Activated T-cell treated with anti-CD3 and anti-CD28 coated beads, Interleukin-2, amount 50 U/mL, for 24 hours (primary cell): ENCODE measurements around the gene TXNDC2.

Experiments used
- DNase-seq: peaks from one replicate; pipeline ENCODE4 v3.0.0-alpha.2; 2020
- H3K27ac Mint-ChIP-seq: 2 replicates; pipeline ENCODE4 v1.8.0; 2020; ENCODE audit warnings: mild to moderate bottlenecking, mixed read lengths
- H3K27me3 Mint-ChIP-seq: 2 replicates; pipeline ENCODE4 v1.8.0; 2020; ENCODE audit warnings: mixed read lengths
- H3K36me3 Mint-ChIP-seq: 2 replicates; pipeline ENCODE4 v1.8.0; 2020; ENCODE audit warnings: low read depth, mixed read lengths
- H3K4me1 Mint-ChIP-seq: 2 replicates; pipeline ENCODE4 v1.8.0; 2020; ENCODE audit warnings: low read depth, mixed read lengths
- H3K4me3 Mint-ChIP-seq: 2 replicates; pipeline ENCODE4 v1.8.0; 2020; ENCODE audit warnings: mild to moderate bottlenecking, moderate library complexity, mixed read lengths
- H3K9me3 Mint-ChIP-seq: 2 replicates; pipeline ENCODE4 v1.8.0; 2020; ENCODE audit warnings: mixed read lengths

TXNDC2 gene

GRCh38 chr18:9919564-9920232 lies 33.9 kb downstream of the TXNDC2 start:
- no peak overlapping the region for H3K27ac Mint-ChIP-seq

GRCh38 chr18:9922592-9923311 lies 37.0 kb downstream of the TXNDC2 start:
- Mint-ChIP-seq H3K9me3 (no peaks in the 10 kb centered on the region), H3K27me3 (no peaks in the 10 kb centered on the region), H3K4me3 (no peak overlapping the region), H3K27ac (peak overlapping the region; percentile 70), H3K36me3 (peaks cover 10% of the 10 kb centered on the region), H3K4me1 (peaks cover 53% of the 10 kb centered on the region)
- DNase-seq: no peak

More at GRCh38 chr18:9919564-9920232, 33.9 kb downstream of the TXNDC2 start:
- Mint-ChIP-seq H3K4me3 (no peak overlapping the region), H3K9me3 (no peaks in the 10 kb centered on the region), H3K36me3 (peaks cover 23% of the 10 kb centered on the region), H3K4me1 (peaks cover 43% of the 10 kb centered on the region), H3K27me3 (no peaks in the 10 kb centered on the region)
- no peak for DNase-seq

- no peaks in the 10 kb centered on the region for H3K27me3 Mint-ChIP-seq
- DNase-seq: no peak
- H3K9me3 Mint-ChIP-seq: no peaks in the 10 kb centered on the region
- H3K4me1 Mint-ChIP-seq: peaks cover 68% of the 10 kb centered on the region
- peak overlapping the region; percentile 66 for H3K27ac Mint-ChIP-seq
- no peak overlapping the region for H3K4me3 Mint-ChIP-seq
- H3K36me3 Mint-ChIP-seq: peaks cover 12% of the 10 kb centered on the region
These were observed 38.7 kb downstream of the TXNDC2 start for GRCh38 chr18:9924371-9924943.

GRCh38 chr18:9925369-9925768 lies 39.6 kb downstream of the TXNDC2 start:
- Mint-ChIP-seq H3K4me1 (peaks cover 72% of the 10 kb centered on the region), H3K9me3 (no peaks in the 10 kb centered on the region), H3K4me3 (no peak overlapping the region), H3K27ac (no peak overlapping the region), H3K36me3 (peaks cover 12% of the 10 kb centered on the region), H3K27me3 (no peaks in the 10 kb centered on the region)
- DNase-seq: no peak

- no peaks in the 10 kb centered on the region for H3K9me3 Mint-ChIP-seq
- H3K27me3 Mint-ChIP-seq: no peaks in the 10 kb centered on the region
- peaks cover 73% of the 10 kb centered on the region for H3K4me1 Mint-ChIP-seq
- DNase-seq: no peak
- peaks cover 12% of the 10 kb centered on the region for H3K36me3 Mint-ChIP-seq
- H3K27ac Mint-ChIP-seq: no peak overlapping the region
- no peak overlapping the region for H3K4me3 Mint-ChIP-seq
These were observed 40.0 kb downstream of the TXNDC2 start for GRCh38 chr18:9925795-9926194.

GRCh38 chr18:9926223-9926894 lies 40.6 kb downstream of the TXNDC2 start:
- peaks cover 16% of the 10 kb centered on the region for H3K36me3 Mint-ChIP-seq
- H3K27me3 Mint-ChIP-seq: no peaks in the 10 kb centered on the region
- H3K4me3 Mint-ChIP-seq: no peak overlapping the region
- peak overlapping the region; percentile 53 for H3K27ac Mint-ChIP-seq
- peaks cover 78% of the 10 kb centered on the region for H3K4me1 Mint-ChIP-seq
- no peak for DNase-seq
- no peaks in the 10 kb centered on the region for H3K9me3 Mint-ChIP-seq

- no peak overlapping the region for H3K4me3 Mint-ChIP-seq
- H3K27ac Mint-ChIP-seq: no peak overlapping the region
- H3K36me3 Mint-ChIP-seq: peaks cover 19% of the 10 kb centered on the region
- DNase-seq: no peak
- H3K4me1 Mint-ChIP-seq: peaks cover 79% of the 10 kb centered on the region
- no peaks in the 10 kb centered on the region for H3K9me3 Mint-ChIP-seq
- H3K27me3 Mint-ChIP-seq: no peaks in the 10 kb centered on the region
These were observed 41.2 kb downstream of the TXNDC2 start for GRCh38 chr18:9926977-9927376.

GRCh38 chr18:9927392-9928063 lies 41.8 kb downstream of the TXNDC2 start:
- no peak for DNase-seq
- Mint-ChIP-seq H3K4me3 (no peak overlapping the region), H3K9me3 (no peaks in the 10 kb centered on the region), H3K27ac (peak overlapping the region; percentile 32), H3K27me3 (no peaks in the 10 kb centered on the region), H3K4me1 (peaks cover 78% of the 10 kb centered on the region), H3K36me3 (peaks cover 25% of the 10 kb centered on the region)

- Mint-ChIP-seq H3K36me3 (peaks cover 37% of the 10 kb centered on the region), H3K4me3 (no peak overlapping the region), H3K4me1 (peaks cover 79% of the 10 kb centered on the region), H3K27ac (no peak overlapping the region), H3K27me3 (no peaks in the 10 kb centered on the region), H3K9me3 (no peaks in the 10 kb centered on the region)
- DNase-seq: no peak
These were observed 43.0 kb downstream of the TXNDC2 start for GRCh38 chr18:9928646-9929259.

GRCh38 chr18:9930299-9930884 lies 44.6 kb downstream of the TXNDC2 start:
- no peaks in the 10 kb centered on the region for H3K27me3 Mint-ChIP-seq
- peak overlapping the region; percentile 30 for H3K27ac Mint-ChIP-seq
- peaks cover 65% of the 10 kb centered on the region for H3K4me1 Mint-ChIP-seq

GRCh38 chr18:9931146-9931545 lies 45.4 kb downstream of the TXNDC2 start:
- Mint-ChIP-seq H3K36me3 (peaks cover 47% of the 10 kb centered on the region), H3K4me3 (no peak overlapping the region), H3K27ac (no peak overlapping the region), H3K4me1 (peaks cover 58% of the 10 kb centered on the region), H3K9me3 (no peaks in the 10 kb centered on the region), H3K27me3 (no peaks in the 10 kb centered on the region)
- DNase-seq: no peak

More at GRCh38 chr18:9930299-9930884, 44.6 kb downstream of the TXNDC2 start:
- Mint-ChIP-seq H3K9me3 (no peaks in the 10 kb centered on the region), H3K4me3 (no peak overlapping the region), H3K36me3 (peaks cover 42% of the 10 kb centered on the region)
- no peak for DNase-seq

- peaks cover 52% of the 10 kb centered on the region for H3K36me3 Mint-ChIP-seq
- H3K27ac Mint-ChIP-seq: no peak overlapping the region
- H3K4me1 Mint-ChIP-seq: peaks cover 53% of the 10 kb centered on the region
- H3K9me3 Mint-ChIP-seq: no peaks in the 10 kb centered on the region
- DNase-seq: no peak
- no peaks in the 10 kb centered on the region for H3K27me3 Mint-ChIP-seq
- no peak overlapping the region for H3K4me3 Mint-ChIP-seq
These were observed 45.9 kb downstream of the TXNDC2 start for GRCh38 chr18:9931678-9932077.

- no peak for DNase-seq
- H3K9me3 Mint-ChIP-seq: no peaks in the 10 kb centered on the region
- H3K4me3 Mint-ChIP-seq: no peak overlapping the region
- no peak overlapping the region for H3K27ac Mint-ChIP-seq
- peaks cover 72% of the 10 kb centered on the region for H3K36me3 Mint-ChIP-seq
- peaks cover 35% of the 10 kb centered on the region for H3K4me1 Mint-ChIP-seq
- no peaks in the 10 kb centered on the region for H3K27me3 Mint-ChIP-seq
These were observed 48.1 kb downstream of the TXNDC2 start for GRCh38 chr18:9933865-9934264.
